HG03439 (cell line): Measurements from ENCODE around the gene THBS4.

ENCODE experiments used
- ATAC-seq: cut with Tn5 transposase; IDR thresholded peaks from one replicate; pipeline ENCODE4 v1.9.1; 2021; ENCODE audit warnings: mild to moderate bottlenecking, moderate library complexity; ENCODE audit not compliant: unreplicated experiment

Gene THBS4

GRCh38 chr5:80034962-80035821 lies at the start of gene THBS4:
Gene THBS4, plus strand, starts transcription at chr5:80035348. Its CDS starts 190 bp downstream, at chr5:80035538.
- no peak for ATAC-seq

GRCh38 chr5:79986260-79986659 lies 48.9 kb upstream of the THBS4 start:
- no peak for ATAC-seq

- peak; percentile 65 for ATAC-seq
Observed at GRCh38 chr5:79990205-79990597, 44.9 kb upstream of the THBS4 start.

- ATAC-seq, result peak; percentile 81
Observed at GRCh38 chr5:79990598-79991507, 44.3 kb upstream of the THBS4 start, which contains the start of gene MTX3. Gene MTX3, minus strand, starts transcription at chr5:79991262. Its CDS starts 24 bp downstream, at chr5:79991238.

GRCh38 chr5:79992891-79993657 lies 42.1 kb upstream of the THBS4 start:
- ATAC-seq, result no peak

- ATAC-seq, result no peak
Observed at GRCh38 chr5:79999722-80000121, 35.4 kb upstream of the THBS4 start.

GRCh38 chr5:80002677-80003076 lies 32.5 kb upstream of the THBS4 start:
- no peak for ATAC-seq

- no peak for ATAC-seq
Observed at GRCh38 chr5:80008995-80009765, 26.0 kb upstream of the THBS4 start.

GRCh38 chr5:80010754-80011392 lies 24.3 kb upstream of the THBS4 start:
- no peak for ATAC-seq

GRCh38 chr5:80025069-80025468 lies 10.1 kb upstream of the THBS4 start:
- ATAC-seq, result no peak

GRCh38 chr5:80026841-80027240 lies 8.3 kb upstream of the THBS4 start:
- ATAC-seq, result no peak

GRCh38 chr5:80031109-80031508 lies 4.0 kb upstream of the THBS4 start:
- ATAC-seq, result no peak

- no peak for ATAC-seq
Observed at GRCh38 chr5:80033513-80033912, 1.6 kb upstream of the THBS4 start.

GRCh38 chr5:80034559-80034958 lies 589 bp upstream of the THBS4 start:
- no peak for ATAC-seq

GRCh38 chr5:80035839-80036238 lies 691 bp downstream of the THBS4 start:
- no peak for ATAC-seq

GRCh38 chr5:80036615-80037014 lies 1.5 kb downstream of the THBS4 start:
- ATAC-seq, result no peak

GRCh38 chr5:80037366-80037765 lies 2.2 kb downstream of the THBS4 start:
- ATAC-seq, result peak; percentile 54

- ATAC-seq, result no peak
Observed at GRCh38 chr5:80039650-80040049, 4.5 kb downstream of the THBS4 start.

GRCh38 chr5:80041527-80041926 lies 6.4 kb downstream of the THBS4 start:
- ATAC-seq, result no peak

GRCh38 chr5:80042330-80042729 lies 7.2 kb downstream of the THBS4 start:
- no peak for ATAC-seq
